Caco-2 (cell line): Measurements from ENCODE around the gene ABCA10. TPM values are rescaled to one million over a fixed set of nuclear protein-coding genes. Genes with fewer than 3 reads are reported as not detected.

Experiments used
- BruUV-seq: library from RNA; stranded (reverse); fragments of 400-500 nt; replicated peaks from 2 replicates; lab custom pipeline; 2021; lab: Mats Ljungman, UMichigan
- CTCF ChIA-PET: fragments of 300-600 bp; sonication (Branson Sonifier 250); formaldehyde crosslinking; loops from one replicate; lab custom pipeline; 2022; ENCODE audit warnings: antibody characterized with exemption; lab: Charles Lee
- POLR2A ChIA-PET: fragments of 300-600 bp; sonication (Branson Sonifier 250); formaldehyde crosslinking; loops from one replicate; lab custom pipeline; 2022; ENCODE audit warnings: antibody characterized with exemption; lab: Charles Lee
- DNase-seq, 2 experiments: peaks; one replicate each; pipeline versions ENCODE4 v3.0.0 to v3.0.0-alpha.2; 2020 to 2022
- H3K27me3 ChIP-seq: replicated peaks from 2 replicates; pipeline ENCODE4 v1.6.0; 2011; ENCODE audit warnings: low read length; ENCODE audit not compliant: control insufficient read depth, insufficient read depth
- H3K36me3 ChIP-seq: 2 replicates; pipeline ENCODE4 v1.5.1; 2011; ENCODE audit warnings: low read length; ENCODE audit not compliant: control insufficient read depth, insufficient read depth
- H3K4me1 ChIP-seq: fragments of 250-450 bp; sonication (Bioruptor Pico); 2 replicates; pipeline ENCODE4 v1.5.1; 2020; ENCODE audit warnings: mild to moderate bottlenecking
- H3K4me3 ChIP-seq: 2 replicates; pipeline ENCODE4 v1.5.1; 2011; ENCODE audit warnings: low read depth, mild to moderate bottlenecking, control low read depth, low read length
- H3K9me3 ChIP-seq: fragments of 250-450 bp; sonication (Bioruptor Pico); 2 replicates; pipeline ENCODE4 v1.5.1; 2020; ENCODE audit warnings: mild to moderate bottlenecking, moderate library complexity
- H3K27ac Mint-ChIP-seq: one replicate; pipeline ENCODE4 v1.8.0; 2022; ENCODE audit warnings: mixed read lengths; ENCODE audit not compliant: unreplicated experiment
- H3K27me3 Mint-ChIP-seq: one replicate; pipeline ENCODE4 v1.8.0; 2022; ENCODE audit warnings: mixed read lengths; ENCODE audit not compliant: insufficient read depth, unreplicated experiment
- H3K36me3 Mint-ChIP-seq: one replicate; pipeline ENCODE4 v1.8.0; 2022; ENCODE audit warnings: mild to moderate bottlenecking, mixed read lengths; ENCODE audit not compliant: insufficient read depth, unreplicated experiment
- H3K4me1 Mint-ChIP-seq: one replicate; pipeline ENCODE4 v1.8.0; 2022; ENCODE audit warnings: low read depth, mixed read lengths; ENCODE audit not compliant: unreplicated experiment
- H3K4me3 Mint-ChIP-seq: one replicate; pipeline ENCODE4 v1.8.0; 2022; ENCODE audit warnings: mild to moderate bottlenecking, moderate library complexity, mixed read lengths; ENCODE audit not compliant: unreplicated experiment
- H3K9me3 Mint-ChIP-seq: one replicate; pipeline ENCODE4 v1.8.0; 2022; ENCODE audit warnings: mixed read lengths; ENCODE audit not compliant: unreplicated experiment
- CTCF ChIP-seq, 2 experiments: fragments of 200-600 bp in 1 of 2; IDR thresholded peaks; 1 replicate in 1 of 2; 2 replicates in 1 of 2; pipeline versions ENCODE4 v1.5.1 to v1.8.0; 2011 to 2022; ENCODE audit warnings: antibody characterized with exemption in 1 of 2, control low read depth in 1 of 2, inconsistent platforms in 1 of 2, low read depth in 1 of 2, low read length in 1 of 2, mild to moderate bottlenecking in 1 of 2, moderate library complexity in 1 of 2; ENCODE audit not compliant: insufficient read depth in 1 of 2, severe bottlenecking in 1 of 2, unreplicated experiment in 1 of 2
- intact Hi-C: fragments of 100-400 bp; cut with micrococcal nuclease; formaldehyde crosslinking; loops from one replicate; pipeline ENCODE4 v1.10.0; 2022; ENCODE audit not compliant: unreplicated experiment
- total RNA-seq: library from RNA; stranded (reverse); gene quantifications from 2 replicates; pipeline ENCODE4 v1.2.3, GENCODE V29; 2022

The ABCA10 gene
- total RNA-seq, 1 experiment from 2014 or later = not detected

GRCh38 chr17:69134112-69134511 lies 94.5 kb downstream of the ABCA10 start:
- Mint-ChIP-seq H3K36me3 (no peaks in the 10 kb centered on the region), H3K27ac (no peak overlapping the region), H3K4me1 (no peaks in the 10 kb centered on the region), H3K4me3 (no peak overlapping the region), H3K9me3 (no peaks in the 10 kb centered on the region), H3K27me3 (no peaks in the 10 kb centered on the region)
- H3K36me3 ChIP-seq = no peaks in the 10 kb centered on the region
- ChIA-PET CTCF (no interaction called here), POLR2A (no interaction called here)
- intact Hi-C loops = no loop called here
- H3K4me3 ChIP-seq = no peak overlapping the region
- no peak for TF ChIP-seq CTCF (IDR thresholded peaks at IDR 0.05; ENCODE audit: insufficient read depth in 1 of 2, low read depth in 1 of 2, low read length in 1 of 2, severe bottlenecking in 1 of 2, unreplicated experiment in 1 of 2)
- BruUV-seq = no TSS peak
- H3K9me3 ChIP-seq = no peaks in the 10 kb centered on the region
- DNase-seq = no peak
- 0 out of 2 replicates have a peak, but pooled peaks cover 5% of the 10 kb centered on the region for H3K4me1 ChIP-seq
- no peaks in the 10 kb centered on the region for H3K27me3 ChIP-seq

- 0 out of 2 replicates have a peak, but pooled peaks cover 5% of the 10 kb centered on the region for H3K4me1 ChIP-seq
- DNase-seq = no peak
- no peak for TF ChIP-seq CTCF (IDR thresholded peaks at IDR 0.05; ENCODE audit: insufficient read depth in 1 of 2, low read depth in 1 of 2, low read length in 1 of 2, severe bottlenecking in 1 of 2, unreplicated experiment in 1 of 2)
- no peaks in the 10 kb centered on the region for H3K9me3 Mint-ChIP-seq
- no peaks in the 10 kb centered on the region for H3K27me3 ChIP-seq
- POLR2A ChIA-PET = no interaction called here
- CTCF ChIA-PET = no interaction called here
- H3K4me3 ChIP-seq = no peak overlapping the region
- intact Hi-C loops = no loop called here
- BruUV-seq = no TSS peak
- no peaks in the 10 kb centered on the region for H3K36me3 ChIP-seq
- H3K27ac Mint-ChIP-seq = no peak overlapping the region
- H3K4me1 Mint-ChIP-seq = no peaks in the 10 kb centered on the region
- no peaks in the 10 kb centered on the region for H3K27me3 Mint-ChIP-seq
- H3K9me3 ChIP-seq = no peaks in the 10 kb centered on the region
- H3K4me3 Mint-ChIP-seq = no peak overlapping the region
- H3K36me3 Mint-ChIP-seq = no peaks in the 10 kb centered on the region
Measured at GRCh38 chr17:69130627-69131296, 97.9 kb downstream of the ABCA10 start.

- no peaks in the 10 kb centered on the region for H3K27me3 ChIP-seq
- intact Hi-C loops = no loop called here
- no peaks in the 10 kb centered on the region for H3K9me3 ChIP-seq
- ChIA-PET POLR2A (no interaction called here), CTCF (no interaction called here)
- BruUV-seq = no TSS peak
- H3K36me3 Mint-ChIP-seq = no peaks in the 10 kb centered on the region
- no peak for DNase-seq
- H3K4me3 Mint-ChIP-seq = no peak overlapping the region
- H3K27ac Mint-ChIP-seq = no peak overlapping the region
- no peaks in the 10 kb centered on the region for H3K36me3 ChIP-seq
- no peaks in the 10 kb centered on the region for H3K4me1 Mint-ChIP-seq
- no peak overlapping the region for H3K4me3 ChIP-seq
- no peaks in the 10 kb centered on the region for H3K4me1 ChIP-seq
- H3K9me3 Mint-ChIP-seq = no peaks in the 10 kb centered on the region
- no peak for TF ChIP-seq CTCF (IDR thresholded peaks at IDR 0.05; ENCODE audit: insufficient read depth in 1 of 2, low read depth in 1 of 2, low read length in 1 of 2, severe bottlenecking in 1 of 2, unreplicated experiment in 1 of 2)
- peaks cover 3% of the 10 kb centered on the region for H3K27me3 Mint-ChIP-seq
Measured at GRCh38 chr17:69123626-69124025, 105.0 kb downstream of the ABCA10 start.
